B cell (primary cell): Measurements from ENCODE around the gene IPO13. TPM values are rescaled to one million over a fixed set of nuclear protein-coding genes. Genes with fewer than 3 reads are reported as not detected.

Experiments used
- ATAC-seq: fragments of 200-7000 bp; cut with Tn5 transposase; one replicate; pipeline ENCODE4 v1.10.0; 2021; ENCODE audit warnings: low read depth, mild to moderate bottlenecking, moderate number of reproducible peaks, moderate library complexity
- CTCF ChIA-PET: fragments of 350-600 bp; sonication (Branson Sonifier 250); formaldehyde crosslinking; loops from one replicate; lab custom pipeline; 2021; ENCODE audit warnings: antibody characterized with exemption, inconsistent platforms; lab: Charles Lee
- POLR2A ChIA-PET: fragments of 350-600 bp; sonication (Branson Sonifier 250); formaldehyde crosslinking; loops from one replicate; lab custom pipeline; 2021; ENCODE audit warnings: antibody characterized with exemption; lab: Charles Lee
- DNase-seq: peaks from one replicate; pipeline ENCODE4 v3.0.0; 2013
- H2AFZ ChIP-seq: 2 replicates; pipeline ENCODE4 v1.6.1; 2012; ENCODE audit warnings: mild to moderate bottlenecking, low read depth, low read length; ENCODE audit not compliant: insufficient read depth, poor library complexity, severe bottlenecking
- H3K27ac ChIP-seq, 2 donors: 1 replicate in 1 of 2; 2 replicates in 1 of 2; pipeline ENCODE4 v1.5.1; 2012 to 2013; ENCODE audit warnings: low read length in 2 of 2, mild to moderate bottlenecking in 2 of 2, moderate library complexity in 1 of 2
- H3K27me3 ChIP-seq, 4 experiments: fragments of 200-600 bp in 1 of 4; sonication (generic) in 1 of 4; replicated peaks in 1 of 4; 1 replicate in 2 of 4; 2 replicates in 2 of 4; pipeline versions ENCODE4 v1.6.1 to v1.7.0; 2013 to 2016; ENCODE audit warnings: low read length in 3 of 4, mild to moderate bottlenecking in 2 of 4, mixed read lengths in 1 of 4, moderate library complexity in 1 of 4; ENCODE audit not compliant: insufficient read depth in 4 of 4, control insufficient read depth in 3 of 4; ENCODE audit errors: control extremely low read depth in 1 of 4
- H3K36me3 ChIP-seq, 2 experiments: replicated peaks in 1 of 2; 1 replicate in 1 of 2; 2 replicates in 1 of 2; pipeline versions ENCODE4 v1.6.1 to v1.7.1; 2013; ENCODE audit warnings: low read length in 1 of 2; ENCODE audit not compliant: insufficient read depth in 2 of 2, control insufficient read depth in 1 of 2; ENCODE audit errors: control extremely low read depth in 1 of 2, extremely low read depth in 1 of 2
- H3K4me1 ChIP-seq, 2 donors: fragments of 200-600 bp in 1 of 2; sonication (generic) in 1 of 2; 1 replicate in 1 of 2; 2 replicates in 1 of 2; pipeline versions ENCODE4 v1.5.1 to v1.6.1; 2013 to 2017; ENCODE audit warnings: low read length in 2 of 2; ENCODE audit not compliant: control insufficient read depth in 2 of 2, insufficient read depth in 2 of 2
- H3K4me2 ChIP-seq: replicated peaks from 2 replicates; pipeline ENCODE3; 2012; ENCODE audit warnings: mild to moderate bottlenecking, low read depth, low read length; ENCODE audit not compliant: poor library complexity, severe bottlenecking
- H3K4me3 ChIP-seq, 5 experiments: fragments of 200-600 bp in 1 of 5; sonication (generic) in 1 of 5; 1 replicate in 3 of 5; 2 replicates in 2 of 5; pipeline versions ENCODE4 v1.5.1 to v1.7.0; 2011 to 2016; ENCODE audit warnings: low read length in 4 of 5, mild to moderate bottlenecking in 4 of 5, low read depth in 2 of 5, control low read depth in 1 of 5, moderate library complexity in 1 of 5; ENCODE audit not compliant: insufficient read depth in 1 of 5; ENCODE audit errors: control extremely low read depth in 1 of 5, extremely low read depth in 1 of 5
- H3K79me2 ChIP-seq: fragments of 200-600 bp; sonication (generic); one replicate; pipeline ENCODE4 v1.6.0; 2016; ENCODE audit warnings: low read length; ENCODE audit not compliant: control insufficient read depth, insufficient read depth
- H3K9ac ChIP-seq: fragments of 200-600 bp; sonication (generic); 2 replicates; pipeline ENCODE4 v1.6.1; 2017; ENCODE audit warnings: mild to moderate bottlenecking, low read length, moderate library complexity
- H3K9me3 ChIP-seq, 3 donors: one replicate each; pipeline versions ENCODE4 v1.6.1 to v1.7.1; 2013; ENCODE audit warnings: low read length in 2 of 3; ENCODE audit not compliant: control insufficient read depth in 2 of 3, insufficient read depth in 1 of 3; ENCODE audit errors: control extremely low read depth in 1 of 3
- H4K20me1 ChIP-seq: 2 replicates; pipeline ENCODE4 v1.6.0; 2012; ENCODE audit warnings: mild to moderate bottlenecking, low read length; ENCODE audit not compliant: insufficient read depth, control insufficient read depth, poor library complexity, severe bottlenecking
- H3K27ac Mint-ChIP-seq: one replicate; pipeline ENCODE4 v1.8.0; 2021; ENCODE audit warnings: mixed read lengths
- H3K27me3 Mint-ChIP-seq: one replicate; pipeline ENCODE4 v1.8.0; 2021; ENCODE audit warnings: mixed read lengths
- H3K4me1 Mint-ChIP-seq: one replicate; pipeline ENCODE4 v1.8.0; 2021; ENCODE audit warnings: mixed read lengths
- H3K4me3 Mint-ChIP-seq: one replicate; pipeline ENCODE4 v1.8.0; 2021; ENCODE audit warnings: mixed read lengths
- H3K9me3 Mint-ChIP-seq: one replicate; pipeline ENCODE4 v1.8.0; 2022; ENCODE audit warnings: mixed read lengths; ENCODE audit not compliant: insufficient read depth
- CTCF ChIP-seq: fragments of 200-600 bp; IDR thresholded peaks from one replicate; pipeline ENCODE4 v1.8.0; 2022; ENCODE audit warnings: antibody characterized with exemption, mild to moderate bottlenecking
- EZH2 ChIP-seq: IDR thresholded peaks from 2 replicates; pipeline ENCODE4 v1.6.1; 2012; ENCODE audit warnings: borderline replicate concordance, low read depth, mild to moderate bottlenecking, moderate library complexity, low read length; ENCODE audit not compliant: insufficient read depth, poor library complexity, severe bottlenecking
- WGBS: methylation state at CpG from one replicate; pipeline ENCODE4 v1.1.5; 2013; ENCODE audit warnings: missing lambda C conversion rate; ENCODE audit not compliant: insufficient coverage; 5-methylcytosine and 5-hydroxymethylcytosine counted together
- intact Hi-C: fragments of 100-400 bp; cut with micrococcal nuclease; formaldehyde crosslinking; loops from one replicate; pipeline ENCODE4 v1.10.0; 2022
- polyA plus RNA-seq: library from polyadenylated mRNA; depleted of rRNA; stranded (reverse); fragments of >200 nt; gene quantifications from 2 replicates; pipeline ENCODE4 v1.2.3, GENCODE V29; 2012
- total RNA-seq, 2 donors: library from RNA; stranded (reverse); fragments of 120-200 nt in 1 of 2; gene quantifications; 1 replicate in 1 of 2; 2 replicates in 1 of 2; pipeline versions ENCODE4 v1.2.3 to v1.2.4, GENCODE V29; 2013 to 2022

The IPO13 gene
- total and polyA plus RNA-seq, 2 donors (not counting 1 experiment from before 2014, with no cell fraction given) = 18.7 to 19.7 TPM

GRCh38 chr1:43960798-43961197, 14.0 kb downstream of the IPO13 start:
- intact Hi-C loops = no loop called here
- Mint-ChIP-seq H3K27me3 (no peaks in the 10 kb centered on the region), H3K4me3 (no peak overlapping the region), H3K4me1 (no peaks in the 10 kb centered on the region), H3K27ac (no peak overlapping the region), H3K9me3 (no peaks in the 10 kb centered on the region)
- Histone ChIP-seq H3K4me3 (no peak overlapping the region), H3K36me3 (peaks cover 0 to 23% of the 10 kb centered on the region in 2 experiments), H3K27ac (no peak overlapping the region), H3K4me1 (no peaks in the 10 kb centered on the region), H3K9ac (no peak overlapping the region), H2AFZ (no peak overlapping the region), H3K79me2 (no peaks in the 10 kb centered on the region), H3K27me3 (no peaks in the 10 kb centered on the region), H3K9me3 (no peaks in the 10 kb centered on the region), H3K4me2 (no peak overlapping the region), H4K20me1 (no peaks in the 10 kb centered on the region)
- POLR2A ChIA-PET = no interaction called here
- no peak for ATAC-seq
- 98% methylated on average over 6 of the region's 8 CpGs for WGBS
- no peak for DNase-seq
- CTCF ChIA-PET = no interaction called here
- TF ChIP-seq CTCF (no peak), EZH2 (no peak)

- ATAC-seq = no peak
- H3K79me2 ChIP-seq = no peaks in the 10 kb centered on the region
- H3K9ac ChIP-seq = no peak overlapping the region
- POLR2A ChIA-PET = no interaction called here
- CTCF ChIA-PET = no interaction called here
- intact Hi-C loops = no loop called here
- TF ChIP-seq CTCF (no peak), EZH2 (no peak)
- no peak for DNase-seq
- no peak overlapping the region for H3K4me2 ChIP-seq
- peaks cover 0 to 21% of the 10 kb centered on the region in 2 experiments for H3K36me3 ChIP-seq
- H4K20me1 ChIP-seq = no peaks in the 10 kb centered on the region
- WGBS = 94% methylated on average over 2 of the region's 3 CpGs
- no peaks in the 10 kb centered on the region for H3K27me3 ChIP-seq
- Mint-ChIP-seq H3K27ac (no peak overlapping the region), H3K4me3 (no peak overlapping the region), H3K4me1 (no peaks in the 10 kb centered on the region), H3K9me3 (no peaks in the 10 kb centered on the region), H3K27me3 (no peaks in the 10 kb centered on the region)
- no peak overlapping the region for H2AFZ ChIP-seq
- no peak overlapping the region for H3K27ac ChIP-seq
- H3K4me1 ChIP-seq = no peaks in the 10 kb centered on the region
- no peaks in the 10 kb centered on the region for H3K9me3 ChIP-seq
- H3K4me3 ChIP-seq = no peak overlapping the region
These were observed 14.9 kb downstream of the IPO13 start for GRCh38 chr1:43961692-43962091.
